HUES6 (cell line): ENCODE data around the gene ENPP3.

Source experiments
- H3K27ac ChIP-seq: 2 replicates; pipeline ENCODE4 v1.7.0; 2013; ENCODE audit warnings: low read depth, mild to moderate bottlenecking, low read length, inconsistent platforms
- H3K27me3 ChIP-seq: 2 replicates; pipeline ENCODE4 v1.6.1; 2013; ENCODE audit warnings: low read length; ENCODE audit not compliant: control insufficient read depth, insufficient read depth
- H3K36me3 ChIP-seq: 2 replicates; pipeline ENCODE4 v1.6.1; 2013; ENCODE audit warnings: low read length; ENCODE audit not compliant: control insufficient read depth, insufficient read depth
- H3K4me1 ChIP-seq: 2 replicates; pipeline ENCODE4 v1.6.1; 2013; ENCODE audit warnings: low read length; ENCODE audit not compliant: control insufficient read depth, insufficient read depth
- H3K4me3 ChIP-seq: 2 replicates; pipeline ENCODE4 v1.5.1; 2013; ENCODE audit warnings: low read depth, low read length
- H3K9ac ChIP-seq: one replicate; pipeline ENCODE4 v1.6.1; 2013; ENCODE audit warnings: mild to moderate bottlenecking, low read length
- H3K9me3 ChIP-seq: 2 replicates; pipeline ENCODE4 v1.6.1; 2013; ENCODE audit warnings: low read depth, low read length; ENCODE audit not compliant: control insufficient read depth, insufficient read depth

The ENPP3 gene

DNA sequence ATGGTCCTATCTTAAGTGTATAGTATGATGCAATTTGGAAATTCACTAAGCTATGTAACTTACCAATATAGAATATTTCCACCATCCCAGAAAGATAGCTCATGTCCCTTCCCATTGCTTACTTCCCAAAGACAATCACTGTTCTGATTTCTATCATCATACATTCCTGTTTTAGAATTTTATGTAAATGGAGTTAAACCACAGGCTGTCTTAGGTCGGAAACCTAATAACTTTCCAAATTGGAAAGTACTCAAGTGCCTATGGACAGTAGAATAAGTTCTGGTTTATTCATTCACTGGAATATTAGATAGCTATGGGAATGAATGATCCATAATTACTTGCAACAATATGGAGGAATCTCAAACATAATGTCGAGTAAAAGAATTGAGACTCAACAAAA is 20.1 kb downstream of the ENPP3 start:
- H3K27me3 ChIP-seq, result no peaks in the 10 kb centered on the region
- no peak overlapping the region for H3K9ac ChIP-seq
- no peak overlapping the region for H3K4me3 ChIP-seq
- H3K27ac ChIP-seq, result no peak overlapping the region
- H3K4me1 ChIP-seq, result peaks cover 5% of the 10 kb centered on the region
- H3K36me3 ChIP-seq, result no peaks in the 10 kb centered on the region
- no peaks in the 10 kb centered on the region for H3K9me3 ChIP-seq

DNA sequence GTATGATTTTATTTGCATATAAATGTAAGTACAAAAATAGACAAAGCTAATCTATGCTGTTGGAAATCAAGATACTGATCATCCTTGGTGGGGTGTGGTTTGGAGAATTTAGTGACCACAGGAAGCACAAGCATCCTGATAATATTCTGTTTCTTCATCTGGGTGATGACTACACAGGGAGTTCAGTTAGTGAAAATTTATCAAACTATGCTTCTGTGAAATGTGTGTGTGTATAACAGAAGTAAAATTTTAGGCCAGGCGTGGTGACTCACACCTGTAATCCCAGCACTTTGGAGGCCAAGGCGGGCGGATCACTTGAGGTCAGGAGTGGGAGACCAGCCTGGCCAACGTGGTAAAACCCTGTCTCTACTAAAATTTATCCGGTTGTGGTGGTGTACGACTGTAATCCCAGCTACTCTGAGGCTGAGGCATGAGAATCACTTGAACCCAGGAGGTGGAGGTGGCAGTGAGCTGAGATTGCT is 20.6 kb downstream of the ENPP3 start:
- Histone ChIP-seq H3K27ac (no peak overlapping the region), H3K9me3 (no peaks in the 10 kb centered on the region), H3K4me3 (no peak overlapping the region), H3K9ac (no peak overlapping the region), H3K27me3 (no peaks in the 10 kb centered on the region), H3K36me3 (no peaks in the 10 kb centered on the region), H3K4me1 (peaks cover 5% of the 10 kb centered on the region)

GRCh38 chr6:131658287-131658686 is 21.2 kb downstream of the ENPP3 start:
- peaks cover 5% of the 10 kb centered on the region for H3K4me1 ChIP-seq
- H3K36me3 ChIP-seq, result no peaks in the 10 kb centered on the region
- no peak overlapping the region for H3K9ac ChIP-seq
- no peak overlapping the region for H3K27ac ChIP-seq
- no peak overlapping the region for H3K4me3 ChIP-seq
- no peaks in the 10 kb centered on the region for H3K27me3 ChIP-seq
- no peaks in the 10 kb centered on the region for H3K9me3 ChIP-seq

DNA sequence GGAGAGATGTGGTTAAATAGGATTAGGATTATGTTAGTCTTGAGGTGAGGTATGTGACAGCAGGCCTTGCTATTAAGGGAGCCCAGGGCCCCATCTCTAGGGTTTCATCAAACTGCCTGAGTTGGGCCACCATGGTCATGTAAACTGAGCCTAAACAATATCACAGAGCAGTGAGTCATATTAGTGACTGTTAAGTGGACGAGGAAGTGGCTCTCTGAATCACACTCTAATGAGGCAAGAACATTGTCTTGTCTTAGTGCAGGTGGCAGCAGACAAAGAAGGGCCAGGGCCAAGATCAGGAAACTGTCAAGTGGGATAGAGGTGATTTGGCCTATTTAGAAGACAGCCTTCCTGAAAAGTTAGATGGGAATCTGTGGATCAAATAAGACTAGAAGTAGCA is 23.1 kb downstream of the ENPP3 start:
- H3K9me3 ChIP-seq, result no peaks in the 10 kb centered on the region
- H3K27me3 ChIP-seq, result no peaks in the 10 kb centered on the region
- peaks cover 5% of the 10 kb centered on the region for H3K4me1 ChIP-seq
- no peak overlapping the region for H3K4me3 ChIP-seq
- H3K9ac ChIP-seq, result no peak overlapping the region
- H3K27ac ChIP-seq, result no peak overlapping the region
- no peaks in the 10 kb centered on the region for H3K36me3 ChIP-seq

- H3K9me3 ChIP-seq, result no peaks in the 10 kb centered on the region
- peaks cover 5% of the 10 kb centered on the region for H3K4me1 ChIP-seq
- H3K9ac ChIP-seq, result no peak overlapping the region
- H3K4me3 ChIP-seq, result no peak overlapping the region
- H3K27me3 ChIP-seq, result peaks cover 6% of the 10 kb centered on the region; the same call in 1 of the 2 replicates
- no peak overlapping the region for H3K27ac ChIP-seq
- H3K36me3 ChIP-seq, result no peaks in the 10 kb centered on the region
Measured at GRCh38 chr6:131663578-131664165, 26.6 kb downstream of the ENPP3 start.

GRCh38 chr6:131669891-131670290 is 32.8 kb downstream of the ENPP3 start:
- peaks cover 6% of the 10 kb centered on the region; the same call in 1 of the 2 replicates for H3K27me3 ChIP-seq
- H3K4me3 ChIP-seq, result no peak overlapping the region
- H3K9me3 ChIP-seq, result no peaks in the 10 kb centered on the region
- no peaks in the 10 kb centered on the region for H3K36me3 ChIP-seq
- no peak overlapping the region for H3K9ac ChIP-seq
- H3K27ac ChIP-seq, result no peak overlapping the region
- H3K4me1 ChIP-seq, result no peaks in the 10 kb centered on the region

DNA sequence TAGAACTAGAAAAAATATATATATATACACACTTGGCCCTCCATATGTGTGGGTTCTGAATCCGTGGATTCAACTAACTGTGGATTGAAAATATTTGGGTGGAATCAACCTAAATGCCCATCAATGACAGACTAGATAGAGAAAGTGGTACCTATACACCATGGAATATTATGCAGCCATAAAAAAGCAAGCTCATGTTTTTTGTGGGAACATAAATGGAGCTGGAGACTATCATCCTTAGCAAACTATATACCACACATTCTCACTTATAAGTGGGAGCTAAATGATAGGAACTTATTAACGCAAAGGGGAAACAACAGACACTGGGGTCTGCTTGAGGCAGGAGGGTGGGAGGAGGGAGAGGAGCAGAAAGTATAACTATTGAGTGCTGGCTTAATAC is 36.1 kb downstream of the ENPP3 start:
- Histone ChIP-seq H3K36me3 (no peaks in the 10 kb centered on the region), H3K4me3 (no peak overlapping the region), H3K27ac (no peak overlapping the region), H3K4me1 (peaks cover 3% of the 10 kb centered on the region; the same call in 1 of the 2 replicates), H3K9ac (no peak overlapping the region), H3K27me3 (no peaks in the 10 kb centered on the region), H3K9me3 (no peaks in the 10 kb centered on the region)

- H3K4me3 ChIP-seq, result no peak overlapping the region
- H3K27ac ChIP-seq, result no peak overlapping the region
- no peaks in the 10 kb centered on the region for H3K9me3 ChIP-seq
- H3K27me3 ChIP-seq, result no peaks in the 10 kb centered on the region
- peaks cover 9% of the 10 kb centered on the region; the same call in 1 of the 2 replicates for H3K4me1 ChIP-seq
- H3K9ac ChIP-seq, result no peak overlapping the region
- no peaks in the 10 kb centered on the region for H3K36me3 ChIP-seq
Measured at GRCh38 chr6:131678442-131678841, 41.3 kb downstream of the ENPP3 start.

- H3K9ac ChIP-seq, result no peak overlapping the region
- H3K27ac ChIP-seq, result no peak overlapping the region
- H3K27me3 ChIP-seq, result no peaks in the 10 kb centered on the region
- H3K4me3 ChIP-seq, result no peak overlapping the region
- H3K36me3 ChIP-seq, result no peaks in the 10 kb centered on the region
- peaks cover 9% of the 10 kb centered on the region; the same call in 1 of the 2 replicates for H3K4me1 ChIP-seq
- H3K9me3 ChIP-seq, result no peaks in the 10 kb centered on the region
Measured at GRCh38 chr6:131680868-131681267, 43.8 kb downstream of the ENPP3 start.

- Histone ChIP-seq H3K9me3 (no peaks in the 10 kb centered on the region), H3K4me1 (peaks cover 9% of the 10 kb centered on the region; the same call in 1 of the 2 replicates), H3K4me3 (no peak overlapping the region), H3K27ac (no peak overlapping the region), H3K27me3 (no peaks in the 10 kb centered on the region), H3K36me3 (no peaks in the 10 kb centered on the region), H3K9ac (no peak overlapping the region)
Measured at GRCh38 chr6:131681585-131681984, 44.5 kb downstream of the ENPP3 start.

DNA sequence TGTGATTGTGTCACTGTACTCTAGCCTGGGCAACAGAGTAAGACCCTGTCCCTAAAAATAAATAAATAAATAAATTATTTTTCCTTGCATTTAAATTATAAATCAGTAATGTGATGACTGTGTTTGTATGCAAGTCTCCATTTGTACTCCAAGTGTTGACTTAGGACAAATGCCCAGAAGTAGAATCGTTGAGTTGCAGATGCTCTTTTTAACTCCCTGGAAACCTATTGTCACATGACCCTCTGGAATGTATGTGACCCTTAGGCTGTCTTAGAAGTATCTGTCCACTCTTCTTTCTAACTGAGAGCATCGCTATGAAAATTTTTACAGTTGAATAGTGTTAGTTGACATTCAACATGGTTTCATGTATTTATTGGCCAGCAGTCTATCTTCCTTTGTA is 45.3 kb downstream of the ENPP3 start:
- Histone ChIP-seq H3K4me1 (peaks cover 9% of the 10 kb centered on the region; the same call in 1 of the 2 replicates), H3K36me3 (no peaks in the 10 kb centered on the region), H3K27ac (no peak overlapping the region), H3K9ac (no peak overlapping the region), H3K4me3 (no peak overlapping the region), H3K9me3 (no peaks in the 10 kb centered on the region), H3K27me3 (no peaks in the 10 kb centered on the region)
